ENCODE measurements around the gene MRPL3.

Gene MRPL3

DNA sequence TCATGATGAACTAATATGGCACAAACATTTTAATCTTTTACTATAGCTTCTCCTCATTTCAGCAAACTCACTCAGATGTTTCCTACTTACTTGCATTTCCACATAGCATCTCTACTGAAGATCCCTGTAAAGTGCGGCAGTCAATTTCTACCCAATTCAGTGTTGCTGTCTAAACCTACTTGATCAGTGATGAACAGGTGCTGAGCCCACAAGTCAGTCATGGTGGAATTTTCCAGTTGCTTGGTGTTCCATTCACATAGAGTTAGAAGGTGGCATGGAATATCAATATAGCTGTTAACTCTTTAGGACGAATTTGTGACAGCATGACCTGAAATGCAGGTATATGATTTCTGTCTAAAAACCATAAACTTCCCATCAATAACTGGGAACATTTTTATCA is 22.7 kb downstream of the MRPL3 start:
- Histone ChIP-seq H2AFZ (ENCODE audit: low read depth, low read length, severe bottlenecking) (no peak overlapping the region), H3F3A (ENCODE audit: insufficient read depth) (0 out of 2 replicates have a peak, but pooled peaks cover 4% of the 10 kb centered on the region), H3K27me3 (ENCODE audit: low read length) (no peaks in the 10 kb centered on the region), H3K9me2 (replicated peaks; ENCODE audit: insufficient read depth, low read length) (no peaks in the 10 kb centered on the region), H3K4me3 (ENCODE audit: insufficient read depth, low read length, poor library complexity, severe bottlenecking) (no peak overlapping the region), H3K4me2 (ENCODE audit: low read depth, low read length, poor library complexity, severe bottlenecking) (no peak overlapping the region), H3K79me2 (ENCODE audit: insufficient read depth, low read length) (peaks cover 15% of the 10 kb centered on the region; the same call in 1 of the 2 replicates), H3K9me3 (ENCODE audit: insufficient read depth, low read length) (no peaks in the 10 kb centered on the region), H3K36me3 (ENCODE audit: low read length) (peaks cover 18% of the 10 kb centered on the region), H3K9ac (ENCODE audit: low read length) (no peak overlapping the region), H3K27ac (ENCODE audit: low read depth, low read length) (no peak overlapping the region), H4K20me1 (ENCODE audit: low read depth, low read length) (no peaks in the 10 kb centered on the region)
- TF ChIP-seq, protein P1, sequence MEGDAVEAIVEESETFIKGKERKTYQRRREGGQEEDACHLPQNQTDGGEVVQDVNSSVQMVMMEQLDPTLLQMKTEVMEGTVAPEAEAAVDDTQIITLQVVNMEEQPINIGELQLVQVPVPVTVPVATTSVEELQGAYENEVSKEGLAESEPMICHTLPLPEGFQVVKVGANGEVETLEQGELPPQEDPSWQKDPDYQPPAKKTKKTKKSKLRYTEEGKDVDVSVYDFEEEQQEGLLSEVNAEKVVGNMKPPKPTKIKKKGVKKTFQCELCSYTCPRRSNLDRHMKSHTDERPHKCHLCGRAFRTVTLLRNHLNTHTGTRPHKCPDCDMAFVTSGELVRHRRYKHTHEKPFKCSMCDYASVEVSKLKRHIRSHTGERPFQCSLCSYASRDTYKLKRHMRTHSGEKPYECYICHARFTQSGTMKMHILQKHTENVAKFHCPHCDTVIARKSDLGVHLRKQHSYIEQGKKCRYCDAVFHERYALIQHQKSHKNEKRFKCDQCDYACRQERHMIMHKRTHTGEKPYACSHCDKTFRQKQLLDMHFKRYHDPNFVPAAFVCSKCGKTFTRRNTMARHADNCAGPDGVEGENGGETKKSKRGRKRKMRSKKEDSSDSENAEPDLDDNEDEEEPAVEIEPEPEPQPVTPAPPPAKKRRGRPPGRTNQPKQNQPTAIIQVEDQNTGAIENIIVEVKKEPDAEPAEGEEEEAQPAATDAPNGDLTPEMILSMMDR (IDR thresholded peaks at IDR 0.05; ENCODE audit: insufficient read depth, low read length, poor library complexity, severe bottlenecking): no peak
- no peak for TF ChIP-seq EZH2phosphoT487 (conservative IDR thresholded peaks at IDR 0.05; ENCODE audit: low read length)

GRCh38 chr3:131477813-131478212 is 25.0 kb downstream of the MRPL3 start:
- H3K9ac ChIP-seq (ENCODE audit: low read length): no peak overlapping the region
- H3K27me3 ChIP-seq (ENCODE audit: low read length): no peaks in the 10 kb centered on the region
- no peaks in the 10 kb centered on the region for H3K9me2 ChIP-seq (replicated peaks; ENCODE audit: insufficient read depth, low read length)
- H4K20me1 ChIP-seq (ENCODE audit: low read depth, low read length): no peaks in the 10 kb centered on the region
- H3K9me3 ChIP-seq (ENCODE audit: insufficient read depth, low read length): no peaks in the 10 kb centered on the region
- H3K4me2 ChIP-seq (ENCODE audit: low read depth, low read length, poor library complexity, severe bottlenecking): no peak overlapping the region
- peaks cover 11% of the 10 kb centered on the region for H3K36me3 ChIP-seq (ENCODE audit: low read length)
- TF ChIP-seq, protein P1 (IDR thresholded peaks at IDR 0.05; ENCODE audit: insufficient read depth, low read length, poor library complexity, severe bottlenecking): no peak
- TF ChIP-seq EZH2phosphoT487 (conservative IDR thresholded peaks at IDR 0.05; ENCODE audit: low read length): no peak
- H3K79me2 ChIP-seq (ENCODE audit: insufficient read depth, low read length): peaks cover 32% of the 10 kb centered on the region
- no peak overlapping the region for H2AFZ ChIP-seq (ENCODE audit: low read depth, low read length, severe bottlenecking)
- no peak overlapping the region for H3K27ac ChIP-seq (ENCODE audit: low read depth, low read length)
- H3F3A ChIP-seq (ENCODE audit: insufficient read depth): 0 out of 2 replicates have a peak, but pooled peaks cover 3% of the 10 kb centered on the region
- no peak overlapping the region for H3K4me3 ChIP-seq (ENCODE audit: insufficient read depth, low read length, poor library complexity, severe bottlenecking)

- H3F3A ChIP-seq (ENCODE audit: insufficient read depth): no peaks in the 10 kb centered on the region
- H3K27me3 ChIP-seq (ENCODE audit: low read length): no peaks in the 10 kb centered on the region
- H4K20me1 ChIP-seq (ENCODE audit: low read depth, low read length): no peaks in the 10 kb centered on the region
- no peaks in the 10 kb centered on the region for H3K9me3 ChIP-seq (ENCODE audit: insufficient read depth, low read length)
- H3K36me3 ChIP-seq (ENCODE audit: low read length): peaks cover 34% of the 10 kb centered on the region
- no peak overlapping the region for H3K27ac ChIP-seq (ENCODE audit: low read depth, low read length)
- H2AFZ ChIP-seq (ENCODE audit: low read depth, low read length, severe bottlenecking): no peak overlapping the region
- H3K79me2 ChIP-seq (ENCODE audit: insufficient read depth, low read length): peaks cover 37% of the 10 kb centered on the region
- H3K4me3 ChIP-seq (ENCODE audit: insufficient read depth, low read length, poor library complexity, severe bottlenecking): no peak overlapping the region
- no peak overlapping the region for H3K9ac ChIP-seq (ENCODE audit: low read length)
- H3K4me2 ChIP-seq (ENCODE audit: low read depth, low read length, poor library complexity, severe bottlenecking): no peak overlapping the region
- H3K9me2 ChIP-seq (replicated peaks; ENCODE audit: insufficient read depth, low read length): no peaks in the 10 kb centered on the region
- no peak for TF ChIP-seq EZH2phosphoT487 (conservative IDR thresholded peaks at IDR 0.05; ENCODE audit: low read length)
- TF ChIP-seq, protein P1 (IDR thresholded peaks at IDR 0.05; ENCODE audit: insufficient read depth, low read length, poor library complexity, severe bottlenecking): no peak
These were observed 28.7 kb downstream of the MRPL3 start for GRCh38 chr3:131474115-131474514.
